Measurements from ENCODE around the gene LRRC46.

LRRC46 gene

GRCh38 chr17:47831003-47831933, at the start of gene LRRC46, which contains the start of gene MRPL10:
Gene LRRC46, plus strand, starts transcription at chr17:47831670. Its CDS starts 320 bp downstream, at chr17:47831990.
Gene MRPL10, minus strand, starts transcription at chr17:47831541. Its CDS starts 30 bp downstream, at chr17:47831511.
- peak; percentile 97 for DNase-seq

GRCh38 chr17:47785538-47786123, 45.8 kb upstream of the LRRC46 start:
- DNase-seq: no peak

- DNase-seq: peak; percentile 42
Observed at GRCh38 chr17:47789611-47790561, 41.6 kb upstream of the LRRC46 start.

GRCh38 chr17:47791025-47791424, 40.4 kb upstream of the LRRC46 start:
- DNase-seq: no peak

- no peak for DNase-seq
Observed at GRCh38 chr17:47792457-47792856, 39.0 kb upstream of the LRRC46 start.

GRCh38 chr17:47792979-47793378, 38.5 kb upstream of the LRRC46 start:
- DNase-seq: no peak

- no peak for DNase-seq
Observed at GRCh38 chr17:47797797-47798196, 33.7 kb upstream of the LRRC46 start.

- DNase-seq: no peak
Observed at GRCh38 chr17:47800686-47801085, 30.8 kb upstream of the LRRC46 start.

GRCh38 chr17:47801176-47801765, 30.2 kb upstream of the LRRC46 start:
- no peak for DNase-seq

- DNase-seq: no peak
Observed at GRCh38 chr17:47801906-47802305, 29.6 kb upstream of the LRRC46 start.

- peak; percentile 46 for DNase-seq
Observed at GRCh38 chr17:47802341-47803022, 29.0 kb upstream of the LRRC46 start.

GRCh38 chr17:47803201-47803600, 28.3 kb upstream of the LRRC46 start:
- DNase-seq: no peak

- DNase-seq: no peak
Observed at GRCh38 chr17:47803751-47804150, 27.7 kb upstream of the LRRC46 start.

GRCh38 chr17:47804461-47804860, 27.0 kb upstream of the LRRC46 start:
- no peak for DNase-seq

GRCh38 chr17:47806026-47806912, 25.2 kb upstream of the LRRC46 start:
- no peak for DNase-seq

GRCh38 chr17:47806913-47807255, 24.6 kb upstream of the LRRC46 start:
- no peak for DNase-seq

- DNase-seq: no peak
Observed at GRCh38 chr17:47807421-47807820, 24.0 kb upstream of the LRRC46 start.

- no peak for DNase-seq
Observed at GRCh38 chr17:47808036-47808829, 23.2 kb upstream of the LRRC46 start.

GRCh38 chr17:47808830-47809480, 22.5 kb upstream of the LRRC46 start:
- no peak for DNase-seq

All from NCI-H1092 treated with DMSO at 0.1 percent for 48 hours (cell line).